Activated T-cell treated with anti-CD3 and anti-CD28 coated beads, Interleukin-2, amount 50 U/mL, for 72 hours (primary cell): ENCODE data around the gene PYGO1. TPM values are rescaled to one million over a fixed set of nuclear protein-coding genes. Genes with fewer than 3 reads are reported as not detected.
"Not testable (repeated sequence)": the region's sequence is repeated elsewhere in the genome, so short reads cannot be mapped to it uniquely, and the experiment has no call there.

Source experiments
- ATAC-seq, 2 donors: fragments of 150-1000 bp; cut with Tn5 transposase; replicated peaks in 1 of 2; 2 replicates each; pipeline ENCODE4 v1.10.0; 2021; ENCODE audit warnings: moderate library complexity in 2 of 2, mild to moderate bottlenecking in 1 of 2
- DNase-seq, 2 donors: peaks; one replicate each; pipeline ENCODE4 v3.0.0; 2021 to 2022; ENCODE audit warnings: mixed read lengths in 1 of 2
- H3K27ac Mint-ChIP-seq: one replicate; pipeline ENCODE4 v1.8.0; 2022; ENCODE audit warnings: mild to moderate bottlenecking, moderate library complexity, mixed read lengths
- H3K27me3 Mint-ChIP-seq: one replicate; pipeline ENCODE4 v1.8.0; 2022; ENCODE audit warnings: low read depth, mixed read lengths
- H3K36me3 Mint-ChIP-seq, 2 donors: one replicate each; pipeline ENCODE4 v1.8.0; 2022; ENCODE audit warnings: mixed read lengths in 2 of 2, mild to moderate bottlenecking in 1 of 2; ENCODE audit not compliant: insufficient read depth in 2 of 2
- H3K4me1 Mint-ChIP-seq: one replicate; pipeline ENCODE4 v1.8.0; 2022; ENCODE audit warnings: low read depth, mixed read lengths
- H3K4me3 Mint-ChIP-seq, 2 donors: one replicate each; pipeline ENCODE4 v1.8.0; 2022; ENCODE audit warnings: mild to moderate bottlenecking in 2 of 2, mixed read lengths in 2 of 2, moderate library complexity in 2 of 2
- H3K9me3 Mint-ChIP-seq, 2 donors: one replicate each; pipeline ENCODE4 v1.8.0; 2022; ENCODE audit warnings: mixed read lengths in 2 of 2
- total RNA-seq, 2 donors: library from RNA; stranded (reverse); gene quantifications; one replicate each; pipeline ENCODE4 v1.2.3, GENCODE V29; 2022

The PYGO1 gene
- total RNA-seq, 2 donors from 2014 or later, result not detected

DNA sequence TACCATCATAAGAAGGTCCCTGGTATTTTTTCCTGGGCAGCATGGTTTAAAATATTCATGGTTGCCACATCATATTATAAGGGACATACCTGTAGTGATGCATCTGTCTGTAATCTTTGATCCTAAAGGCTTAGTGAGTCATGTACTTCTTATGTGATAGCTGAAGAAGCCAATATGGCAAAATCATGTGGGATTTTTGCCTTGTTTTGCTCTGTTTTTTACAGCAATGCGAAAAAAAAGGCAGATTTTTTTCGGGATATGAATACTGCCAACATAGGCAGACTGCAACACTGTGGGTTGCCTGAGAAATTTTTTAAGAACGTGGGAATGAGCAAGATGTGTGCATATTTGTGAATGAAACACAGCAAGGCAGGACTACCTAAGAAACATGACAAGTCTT lies 11.3 kb upstream of the PYGO1 start:
- no peaks in the 10 kb centered on the region for H3K36me3 Mint-ChIP-seq

DNA sequence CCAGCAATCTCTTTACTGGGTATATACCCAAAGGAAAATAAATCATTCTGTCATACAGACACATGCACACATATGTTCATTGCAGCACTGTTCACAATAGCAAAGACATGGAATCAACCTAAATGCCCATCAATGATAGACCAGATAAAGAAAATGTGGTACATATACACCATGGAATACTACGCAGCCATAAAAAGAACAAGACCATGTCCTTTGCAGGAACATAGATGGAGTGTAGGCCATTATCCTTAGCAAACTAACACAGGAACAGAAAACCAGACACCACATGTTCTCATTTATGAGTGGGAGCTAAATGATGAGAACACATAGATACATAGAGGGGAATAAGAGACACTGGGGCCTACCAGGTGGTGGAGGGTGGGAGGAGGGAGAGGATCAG lies 4.9 kb upstream of the PYGO1 start:
- H3K27ac Mint-ChIP-seq, H3K36me3 Mint-ChIP-seq, H3K9me3 Mint-ChIP-seq, ATAC-seq, DNase-seq, H3K4me1 Mint-ChIP-seq, H3K4me3 Mint-ChIP-seq: not testable (repeated sequence)
- H3K27me3 Mint-ChIP-seq, result peaks cover 28% of the 10 kb centered on the region

More for the DNA sequence above, 11.3 kb upstream of the PYGO1 start:
- DNase-seq (no peak), ATAC-seq (no peak)
- Mint-ChIP-seq H3K27me3 (no peaks in the 10 kb centered on the region), H3K4me3 (no peak overlapping the region), H3K4me1 (no peaks in the 10 kb centered on the region), H3K9me3 (peaks cover 0 to 2% of the 10 kb centered on the region in 2 donors), H3K27ac (no peak overlapping the region)

DNA sequence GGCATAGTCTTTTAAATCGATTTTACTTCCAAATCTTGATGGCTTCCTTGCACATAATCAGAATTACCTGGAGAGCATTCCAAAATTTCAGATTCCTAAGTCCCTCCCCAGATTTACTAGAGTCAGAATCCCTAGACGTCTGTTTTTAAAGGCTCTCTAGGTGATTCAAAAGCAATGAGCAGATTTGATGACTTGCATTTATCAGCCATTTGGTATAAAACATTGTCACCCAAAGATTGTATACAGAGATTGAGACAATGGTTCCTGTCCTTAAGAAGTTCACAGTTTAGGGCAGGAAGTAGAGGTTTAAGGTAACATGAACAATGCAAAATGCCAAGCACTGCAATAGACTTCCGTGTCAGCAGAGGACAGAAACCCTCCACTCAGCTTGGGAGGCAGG lies 2.6 kb upstream of the PYGO1 start:
- Mint-ChIP-seq H3K9me3 (no peaks in the 10 kb centered on the region), H3K4me3 (no peak overlapping the region), H3K4me1 (no peaks in the 10 kb centered on the region), H3K36me3 (peaks cover 0 to 4% of the 10 kb centered on the region in 2 donors), H3K27me3 (peaks cover 28% of the 10 kb centered on the region), H3K27ac (no peak overlapping the region)
- DNase-seq (no peak), ATAC-seq (no peak)

DNA sequence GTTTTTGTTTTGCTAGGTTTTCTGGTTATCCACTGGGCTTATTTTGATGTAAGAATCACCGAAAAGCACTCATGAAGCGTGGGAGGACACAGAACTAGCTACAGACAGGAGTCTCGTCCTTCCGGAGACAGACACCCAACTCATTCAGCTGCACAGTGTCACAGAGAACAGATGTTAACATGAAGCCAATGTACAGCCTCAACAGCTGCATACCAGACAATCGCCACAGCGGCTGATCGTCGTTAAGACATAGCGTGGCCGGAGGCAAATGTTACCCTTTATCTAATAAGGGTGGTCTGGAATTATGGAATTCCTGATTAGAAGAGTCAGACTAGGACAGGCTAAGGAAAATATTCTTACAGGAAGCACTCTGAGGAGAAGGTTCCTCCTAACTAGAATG lies 1.1 kb upstream of the PYGO1 start:
- Mint-ChIP-seq H3K9me3 (no peaks in the 10 kb centered on the region), H3K27me3 (peaks cover 32% of the 10 kb centered on the region), H3K36me3 (peaks cover 0 to 4% of the 10 kb centered on the region in 2 donors), H3K4me1 (no peaks in the 10 kb centered on the region), H3K27ac (no peak overlapping the region), H3K4me3 (peak overlapping the region; percentile 68 to 78)
- DNase-seq (no peak), ATAC-seq (no peak)

DNA sequence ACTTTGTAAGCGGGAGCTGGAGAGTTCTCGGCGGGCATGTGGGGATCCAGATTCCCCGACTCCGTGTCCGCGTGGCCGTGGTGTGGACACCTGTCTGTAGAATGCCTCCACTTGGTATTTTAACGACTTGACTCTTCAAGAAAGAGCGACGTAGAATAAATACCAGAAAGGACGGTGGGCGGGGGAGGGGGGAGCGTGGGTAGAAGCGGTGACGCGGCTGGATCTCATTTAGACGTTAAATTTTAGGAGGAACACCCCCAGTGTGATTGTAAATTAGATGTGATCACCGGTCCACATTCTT lies 620 bp upstream of the PYGO1 start:
- DNase-seq, result no peak
- no peaks in the 10 kb centered on the region for H3K4me1 Mint-ChIP-seq
- H3K27me3 Mint-ChIP-seq, result peaks cover 37% of the 10 kb centered on the region

DNA sequence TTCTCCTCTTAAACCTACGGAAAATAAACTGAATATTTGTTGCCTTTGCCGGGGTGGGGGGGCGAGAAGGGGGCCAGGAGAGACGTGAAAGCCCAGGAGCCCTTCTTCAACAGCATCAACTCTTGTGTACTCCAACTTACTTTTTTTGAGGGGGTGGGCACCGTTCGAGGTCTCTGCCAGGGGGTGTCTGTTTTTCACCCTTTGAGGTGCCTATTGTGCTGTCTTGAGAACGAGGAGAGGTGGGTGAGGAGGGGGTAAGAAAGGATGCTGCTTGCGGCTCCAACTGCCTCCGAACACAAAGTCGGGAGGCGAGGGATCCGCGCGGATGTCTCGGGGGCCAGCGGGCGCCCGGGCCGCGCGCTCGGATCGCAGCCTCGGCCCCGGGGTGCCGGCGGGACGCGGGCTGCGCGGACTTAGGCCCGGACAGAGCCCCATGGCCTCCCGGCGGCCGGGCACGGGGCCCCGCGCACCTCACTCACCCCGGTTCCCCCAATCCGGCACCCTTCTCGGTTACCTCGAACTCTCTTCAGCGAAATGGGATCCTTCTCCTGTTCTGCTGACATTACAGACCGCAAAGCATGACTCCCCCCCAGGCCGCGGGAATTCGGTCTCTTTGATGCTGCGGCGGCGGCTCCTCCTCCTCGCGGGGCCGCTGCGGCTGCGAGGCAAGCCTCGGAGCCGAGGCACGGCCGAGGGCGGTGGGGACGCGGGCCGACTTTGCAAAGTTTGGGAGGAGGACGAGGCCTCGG lies 650 bp downstream of the PYGO1 start:
- DNase-seq, result peak in 1 of 2 donors; percentile 1
- H3K27me3 Mint-ChIP-seq, result peaks cover 49% of the 10 kb centered on the region
- ATAC-seq, result peak; percentile 43 to 47
- H3K9me3 Mint-ChIP-seq, result no peaks in the 10 kb centered on the region
- H3K36me3 Mint-ChIP-seq, result peaks cover 0 to 4% of the 10 kb centered on the region in 2 donors
- no peak overlapping the region for H3K27ac Mint-ChIP-seq
- H3K4me1 Mint-ChIP-seq, result no peaks in the 10 kb centered on the region
- H3K4me3 Mint-ChIP-seq, result peak overlapping the region; percentile 69 to 72

More for the DNA sequence above, 620 bp upstream of the PYGO1 start:
- Mint-ChIP-seq H3K9me3 (no peaks in the 10 kb centered on the region), H3K27ac (no peak overlapping the region), H3K4me3 (peak overlapping the region; percentile 68 to 78), H3K36me3 (peaks cover 0 to 4% of the 10 kb centered on the region in 2 donors)
- ATAC-seq, result no peak

DNA sequence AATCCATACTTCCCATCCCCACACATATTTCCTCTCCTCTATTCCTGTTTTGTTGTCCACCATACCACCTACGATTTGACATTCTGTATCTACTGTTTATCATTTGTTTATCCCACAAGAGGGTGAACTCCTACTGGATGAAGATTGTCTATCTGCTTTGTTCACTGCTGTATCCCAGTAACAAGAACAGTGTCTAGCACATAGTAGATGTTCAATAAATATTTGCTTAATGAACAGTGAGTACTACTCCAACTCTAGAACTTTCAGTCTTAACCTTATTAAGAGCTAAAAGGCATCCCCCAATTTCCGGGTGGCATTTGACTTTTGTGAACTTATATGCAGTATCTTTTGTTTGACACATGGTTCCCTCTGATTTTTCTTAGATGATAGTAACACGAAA lies 1.3 kb downstream of the PYGO1 start:
- H3K36me3 Mint-ChIP-seq, result peaks cover 0 to 4% of the 10 kb centered on the region in 2 donors

DNA sequence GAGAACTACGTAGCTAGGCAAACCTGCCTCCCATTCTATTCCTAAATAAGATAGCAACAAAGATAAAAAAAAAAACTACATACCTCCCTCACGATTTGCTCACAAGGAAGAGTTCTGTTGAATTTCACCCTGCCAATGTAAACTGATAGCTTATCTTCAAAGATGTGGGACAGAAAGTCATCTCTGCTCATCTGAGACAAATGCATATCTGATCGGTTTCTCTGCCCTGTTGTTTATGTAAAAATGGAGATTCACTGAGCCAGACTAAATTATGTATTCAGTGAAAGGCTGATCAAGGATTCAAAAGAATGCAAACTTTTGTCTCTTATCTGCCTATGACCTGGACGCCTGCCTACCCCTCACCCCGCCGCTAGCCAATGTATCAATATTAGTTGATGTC lies 11.2 kb downstream of the PYGO1 start:
- no peak overlapping the region for H3K27ac Mint-ChIP-seq
- DNase-seq (no peak), ATAC-seq (no peak)
- no peaks in the 10 kb centered on the region for H3K36me3 Mint-ChIP-seq
- H3K4me1 Mint-ChIP-seq, result no peaks in the 10 kb centered on the region
- H3K9me3 Mint-ChIP-seq, result peaks cover 0 to 3% of the 10 kb centered on the region in 2 donors
- peaks cover 29% of the 10 kb centered on the region for H3K27me3 Mint-ChIP-seq
- no peak overlapping the region for H3K4me3 Mint-ChIP-seq

More for the DNA sequence above, 1.3 kb downstream of the PYGO1 start:
- Mint-ChIP-seq H3K9me3 (no peaks in the 10 kb centered on the region), H3K27me3 (peaks cover 50% of the 10 kb centered on the region), H3K27ac (no peak overlapping the region), H3K4me1 (no peaks in the 10 kb centered on the region), H3K4me3 (no peak overlapping the region)
- DNase-seq (no peak), ATAC-seq (no peak)

DNA sequence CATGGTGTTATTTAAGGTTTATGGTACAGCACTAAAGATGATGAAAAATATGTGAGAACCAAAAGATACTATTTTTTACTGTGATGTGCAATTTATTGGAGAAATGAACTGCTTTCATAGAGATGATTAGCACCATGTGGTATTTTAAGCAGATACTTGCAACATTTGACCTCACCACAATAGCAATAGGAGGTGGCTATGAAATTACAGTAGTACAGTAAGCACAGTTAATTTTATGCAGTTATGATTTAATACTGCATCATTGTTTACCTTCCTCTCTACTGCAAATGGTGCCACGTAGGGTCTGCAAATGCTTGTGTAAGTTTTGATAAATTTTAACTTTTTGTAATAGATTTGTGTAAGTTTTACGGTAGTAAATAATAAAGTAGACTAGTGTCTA lies 14.0 kb downstream of the PYGO1 start:
- no peak for ATAC-seq

DNA sequence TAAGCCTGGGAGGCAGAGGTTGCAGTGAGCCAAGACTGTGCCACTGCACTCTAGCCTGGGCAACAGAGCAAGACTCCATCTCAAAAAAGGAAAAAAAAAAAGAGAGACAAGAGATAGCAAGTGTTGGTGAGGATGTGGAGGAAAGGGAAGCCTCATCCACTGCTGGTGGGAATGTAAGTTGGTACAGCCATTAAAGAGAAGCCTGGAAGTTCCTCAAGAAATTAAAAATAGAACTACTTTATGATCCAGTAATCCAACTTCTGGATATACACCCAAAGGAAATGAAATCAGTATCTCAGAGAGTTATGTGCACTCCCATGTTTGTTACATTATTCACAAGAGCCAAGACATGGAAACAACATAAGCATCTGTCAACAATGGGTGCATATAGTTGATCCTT lies 14.9 kb downstream of the PYGO1 start:
- Mint-ChIP-seq H3K4me1 (no peaks in the 10 kb centered on the region), H3K9me3 (peaks cover 1 to 6% of the 10 kb centered on the region in 2 donors), H3K27ac (no peak overlapping the region), H3K36me3 (peaks cover 0 to 2% of the 10 kb centered on the region in 2 donors), H3K4me3 (no peak overlapping the region), H3K27me3 (peaks cover 33% of the 10 kb centered on the region)
- DNase-seq (no peak), ATAC-seq (no peak)

More for the DNA sequence above, 14.0 kb downstream of the PYGO1 start:
- Mint-ChIP-seq H3K4me3 (no peak overlapping the region), H3K36me3 (peaks cover 0 to 2% of the 10 kb centered on the region in 2 donors), H3K27me3 (peaks cover 29% of the 10 kb centered on the region), H3K9me3 (peaks cover 1 to 6% of the 10 kb centered on the region in 2 donors), H3K27ac (no peak overlapping the region), H3K4me1 (no peaks in the 10 kb centered on the region)
- no peak for DNase-seq

DNA sequence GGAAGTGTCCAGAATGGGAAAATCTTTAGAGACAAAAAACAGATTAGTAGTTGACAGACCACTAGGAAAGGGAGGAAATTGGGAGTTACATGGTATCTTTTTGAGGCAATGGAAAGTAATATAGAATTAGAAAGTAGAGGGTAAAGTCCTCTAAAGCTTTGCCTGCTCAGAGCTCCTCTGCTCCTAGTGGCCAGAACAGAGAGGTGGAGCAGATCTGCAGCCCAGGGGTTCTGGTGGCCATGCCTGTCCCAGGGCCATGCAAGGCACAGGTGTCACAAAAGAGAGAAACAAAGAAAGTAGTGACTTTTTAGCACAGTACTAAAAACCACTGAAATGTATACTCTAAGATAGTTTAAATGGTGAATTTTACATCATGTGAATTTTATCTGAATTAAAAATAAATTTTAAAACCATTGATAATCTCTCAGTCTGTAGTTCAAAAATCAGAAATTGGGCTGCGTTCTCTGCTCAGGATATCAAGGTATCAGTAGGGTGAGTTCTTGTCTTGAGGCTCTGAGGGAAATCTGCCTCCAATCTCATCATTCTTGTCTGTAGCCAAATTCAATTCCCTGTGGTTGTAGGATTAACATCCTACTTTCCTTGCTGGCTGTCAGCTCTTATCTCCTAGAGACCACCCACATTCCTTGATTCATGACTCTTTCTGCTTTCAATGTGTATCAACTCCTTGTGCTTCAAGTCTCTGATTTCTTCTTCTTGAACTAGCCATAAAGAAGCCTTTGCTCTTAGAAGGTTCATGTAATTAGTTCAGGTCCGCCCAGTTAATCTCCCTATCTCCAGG lies 23.6 kb downstream of the PYGO1 start:
- no peak overlapping the region for H3K27ac Mint-ChIP-seq
- H3K4me1 Mint-ChIP-seq, result no peaks in the 10 kb centered on the region
- peaks cover 3 to 8% of the 10 kb centered on the region in 2 donors for H3K9me3 Mint-ChIP-seq
- peaks cover 2 to 5% of the 10 kb centered on the region in 2 donors for H3K36me3 Mint-ChIP-seq
- peaks cover 23% of the 10 kb centered on the region for H3K27me3 Mint-ChIP-seq
- no peak for ATAC-seq
- no peak overlapping the region for H3K4me3 Mint-ChIP-seq
- DNase-seq, result no peak

DNA sequence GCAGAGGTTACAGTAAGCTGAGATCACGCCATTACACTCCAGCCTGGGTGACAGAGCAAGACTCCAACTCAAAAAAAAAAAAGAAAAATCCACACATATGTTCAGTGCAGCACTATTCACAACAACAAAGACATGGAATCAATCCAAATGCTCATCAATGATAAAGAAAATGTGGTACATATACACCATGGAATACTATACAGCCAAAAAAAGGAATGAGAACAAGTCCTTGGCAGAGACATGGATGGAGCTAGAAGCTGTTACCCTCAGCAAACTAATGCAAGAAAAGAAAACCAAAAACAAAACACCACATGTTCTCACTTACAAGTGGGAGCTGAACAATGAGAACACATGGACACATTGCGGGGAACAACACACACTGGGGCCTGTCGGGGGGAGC lies 25.5 kb downstream of the PYGO1 start:
- no peak for DNase-seq
- Mint-ChIP-seq H3K36me3 (peaks cover 2 to 5% of the 10 kb centered on the region in 2 donors), H3K27me3 (peaks cover 9% of the 10 kb centered on the region), H3K4me1 (no peaks in the 10 kb centered on the region), H3K4me3 (no peak overlapping the region), H3K9me3 (peaks cover 3 to 5% of the 10 kb centered on the region in 2 donors), H3K27ac (no peak overlapping the region)
- ATAC-seq, result no peak

DNA sequence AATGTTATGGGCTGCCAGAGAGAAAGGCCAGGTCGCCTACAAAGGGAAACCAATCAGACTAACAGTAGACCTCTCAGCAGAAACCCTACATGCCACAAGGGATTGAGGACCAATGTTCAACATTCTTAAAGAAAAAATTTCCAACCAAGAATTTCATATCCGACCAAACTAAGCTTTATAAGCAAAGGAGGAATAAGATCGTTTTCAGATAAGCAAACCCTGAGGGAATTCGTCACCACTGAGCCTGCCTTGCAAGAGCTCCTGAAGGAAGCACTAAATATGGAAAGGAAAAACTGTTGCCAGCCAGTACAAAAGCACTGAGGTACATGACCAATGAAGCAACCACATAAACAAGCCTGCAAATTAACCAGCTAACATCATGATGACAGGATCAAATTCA lies 33.1 kb downstream of the PYGO1 start:
- Mint-ChIP-seq H3K4me3 (no peak overlapping the region), H3K9me3 (peaks cover 16 to 17% of the 10 kb centered on the region in 2 donors), H3K27me3 (peaks cover 9% of the 10 kb centered on the region)

More for the DNA sequence above, 33.1 kb downstream of the PYGO1 start:
- Mint-ChIP-seq H3K27ac (no peak overlapping the region), H3K4me1 (no peaks in the 10 kb centered on the region), H3K36me3 (peaks cover 13 to 19% of the 10 kb centered on the region in 2 donors)
- DNase-seq (no peak), ATAC-seq (no peak)
